Measurements from ENCODE around the gene MSANTD1. TPM values are rescaled to one million over a fixed set of nuclear protein-coding genes. Genes with fewer than 3 reads are reported as not detected.

The MSANTD1 gene
- total and polyA plus RNA-seq, 4 donors, result 0.05 to 1.2 (median 0.23) TPM; not detected in 1

DNA sequence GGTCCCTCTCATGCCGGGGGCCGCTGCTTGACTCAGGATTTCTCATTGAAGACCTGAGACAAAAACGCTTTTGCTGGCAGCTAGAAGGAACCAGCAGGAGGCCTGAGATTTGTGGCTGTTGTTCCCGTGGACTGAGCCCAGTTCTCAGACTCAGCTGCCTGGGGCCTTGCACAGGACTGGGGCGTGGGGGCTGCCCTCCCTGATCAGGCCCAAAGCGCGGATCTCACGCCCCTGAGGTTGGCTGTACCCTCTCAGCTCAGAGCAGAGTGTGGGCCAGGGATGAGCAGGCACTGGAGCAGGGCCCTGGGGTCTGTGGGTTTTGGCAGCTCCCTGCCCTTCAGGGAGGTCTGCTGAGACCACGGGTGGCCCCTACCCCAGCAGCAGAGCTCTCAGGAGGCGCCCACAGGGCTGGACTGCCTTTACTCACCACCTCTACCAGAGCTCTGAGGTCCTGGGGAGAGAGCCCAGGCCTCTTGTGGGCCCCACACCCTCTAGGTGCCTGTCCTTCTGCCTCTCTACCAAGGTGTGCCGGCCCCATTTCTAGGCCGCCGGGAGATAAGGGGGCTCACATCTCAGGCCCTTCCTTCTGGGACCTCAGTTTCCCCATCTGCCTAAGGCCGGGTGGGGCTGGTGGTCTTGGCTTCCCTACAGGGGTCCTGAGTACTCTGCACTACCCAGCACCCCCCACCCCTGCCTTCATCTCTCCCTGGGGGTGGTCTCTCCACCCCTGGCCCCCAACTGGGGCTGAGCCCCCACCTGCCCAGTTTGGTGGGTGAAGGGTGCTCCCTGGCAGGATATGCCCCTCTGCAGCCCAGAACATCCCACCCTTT lies 5.6 kb downstream of the MSANTD1 start:
- no peak for DNase-seq (ENCODE audit: low spot score)
- TF ChIP-seq REST (IDR thresholded peaks at IDR 0.05) (no peak), HNF4A (conservative IDR thresholded peaks at IDR 0.05) (no peak), EGR1 (IDR thresholded peaks at IDR 0.05; ENCODE audit: low read depth in 2 of 2) (no peak), YY1 (IDR thresholded peaks at IDR 0.05) (no peak), CTCF (IDR thresholded peaks at IDR 0.05; ENCODE audit: low read depth, low read length, missing input control) (no peak)
- no peak overlapping the region for H3K27ac ChIP-seq (ENCODE audit: low read depth in 1 of 2, low read length in 2 of 2)
- H3K9me3 ChIP-seq (ENCODE audit: control insufficient read depth in 4 of 4, low read length in 3 of 4), result no peaks in the 10 kb centered on the region
- WGBS, result 94% methylated on average over 14 of the region's 14 CpGs
- H3K4me1 ChIP-seq (ENCODE audit: control insufficient read depth in 4 of 4, insufficient read depth in 4 of 4, low read length in 3 of 4), result no peaks in the 10 kb centered on the region
- H3K4me3 ChIP-seq (ENCODE audit: low read depth in 1 of 3, low read length in 3 of 3), result no peak overlapping the region
- no peaks in the 10 kb centered on the region for H3K27me3 ChIP-seq (ENCODE audit: control insufficient read depth in 4 of 4, insufficient read depth in 4 of 4, low read length in 3 of 4)
- peaks cover 0 to 3% (median 0%) of the 10 kb centered on the region in 4 donors for H3K36me3 ChIP-seq (ENCODE audit: control insufficient read depth in 4 of 4, insufficient read depth in 3 of 4, low read depth in 1 of 4, low read length in 3 of 4)
- H3K9ac ChIP-seq (ENCODE audit: low read depth in 1 of 2, low read length in 2 of 2), result no peak overlapping the region

DNA sequence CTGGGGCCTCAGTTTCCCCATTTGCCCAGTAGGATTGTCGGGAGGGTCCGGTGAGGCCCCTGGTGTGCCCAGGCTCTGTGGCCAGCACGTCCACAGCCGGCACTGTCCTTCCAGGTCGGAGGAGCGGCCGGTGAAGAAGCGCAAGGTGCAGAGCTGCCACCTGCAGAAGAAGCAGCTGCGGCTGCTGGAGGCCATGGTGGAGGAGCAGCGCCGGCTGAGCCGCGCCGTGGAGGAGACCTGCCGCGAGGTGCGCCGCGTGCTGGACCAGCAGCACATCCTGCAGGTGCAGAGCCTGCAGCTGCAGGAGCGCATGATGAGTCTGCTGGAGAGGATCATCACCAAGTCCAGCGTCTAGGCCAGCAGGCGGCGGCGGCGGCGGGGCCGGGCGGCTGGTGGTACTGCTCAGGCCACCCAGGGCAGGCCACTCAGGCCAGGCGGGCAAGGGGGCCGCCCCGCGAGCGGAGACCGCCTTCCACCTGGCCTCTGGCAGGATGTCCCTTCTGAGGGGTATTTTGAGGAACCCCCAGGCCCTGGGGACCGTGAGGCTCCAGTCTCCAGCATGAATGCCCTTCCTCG lies 6.7 kb downstream of the MSANTD1 start:
- no peaks in the 10 kb centered on the region for H3K4me1 ChIP-seq (ENCODE audit: control insufficient read depth in 4 of 4, insufficient read depth in 4 of 4, low read length in 3 of 4)
- H3K4me3 ChIP-seq (ENCODE audit: low read depth in 1 of 3, low read length in 3 of 3), result no peak overlapping the region
- H3K9ac ChIP-seq (ENCODE audit: low read depth in 1 of 2, low read length in 2 of 2), result no peak overlapping the region
- DNase-seq (ENCODE audit: low spot score), result no peak
- peaks cover 0 to 3% (median 0%) of the 10 kb centered on the region in 4 donors for H3K36me3 ChIP-seq (ENCODE audit: control insufficient read depth in 4 of 4, insufficient read depth in 3 of 4, low read depth in 1 of 4, low read length in 3 of 4)
- no peak overlapping the region for H3K27ac ChIP-seq (ENCODE audit: low read depth in 1 of 2, low read length in 2 of 2)
- no peaks in the 10 kb centered on the region for H3K27me3 ChIP-seq (ENCODE audit: control insufficient read depth in 4 of 4, insufficient read depth in 4 of 4, low read length in 3 of 4)
- TF ChIP-seq CTCF (IDR thresholded peaks at IDR 0.05; ENCODE audit: low read depth, low read length, missing input control) (no peak), FOXA1 (IDR thresholded peaks at IDR 0.05) (no peak), EGR1 (IDR thresholded peaks at IDR 0.05; ENCODE audit: low read depth in 2 of 2) (no peak), RAD21 (IDR thresholded peaks at IDR 0.05) (no peak), YY1 (IDR thresholded peaks at IDR 0.05) (no peak), MAX (IDR thresholded peaks at IDR 0.05) (no peak), JUND (IDR thresholded peaks at IDR 0.05) (no peak), HNF4A (conservative IDR thresholded peaks at IDR 0.05) (no peak), NR2F2 (IDR thresholded peaks at IDR 0.05) (no peak)
- TF ChIP-seq, protein P1, sequence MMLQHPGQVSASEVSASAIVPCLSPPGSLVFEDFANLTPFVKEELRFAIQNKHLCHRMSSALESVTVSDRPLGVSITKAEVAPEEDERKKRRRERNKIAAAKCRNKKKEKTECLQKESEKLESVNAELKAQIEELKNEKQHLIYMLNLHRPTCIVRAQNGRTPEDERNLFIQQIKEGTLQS (IDR thresholded peaks at IDR 0.05), result no peak
- no peaks in the 10 kb centered on the region for H3K9me3 ChIP-seq (ENCODE audit: control insufficient read depth in 4 of 4, low read length in 3 of 4)
- 95% methylated on average over 36 of the region's 36 CpGs for WGBS
